H7 (cell line): ENCODE results near the gene NUBPL. TPM values are rescaled to one million over a fixed set of nuclear protein-coding genes. Genes with fewer than 3 reads are reported as not detected.
"Not testable (repeated sequence)": the region's sequence is repeated elsewhere in the genome, so short reads cannot be mapped to it uniquely, and the experiment has no call there.

Source experiments
- DNase-seq: peaks from one replicate; pipeline ENCODE4 v3.0.0; 2012
- H3K27me3 ChIP-seq: 2 replicates; pipeline ENCODE4 v1.6.0; 2011; ENCODE audit warnings: mild to moderate bottlenecking, low read length; ENCODE audit not compliant: control insufficient read depth, insufficient read depth
- H3K36me3 ChIP-seq: replicated peaks from 2 replicates; pipeline ENCODE4 v1.5.1; 2011; ENCODE audit warnings: low read length; ENCODE audit not compliant: control insufficient read depth, insufficient read depth
- H3K4me3 ChIP-seq: 2 replicates; pipeline ENCODE4 v1.5.1; 2011; ENCODE audit warnings: low read depth, mild to moderate bottlenecking, control low read depth, low read length, moderate library complexity; ENCODE audit not compliant: insufficient read depth
- total RNA-seq: library from RNA; depleted of rRNA; stranded (reverse); fragments of >200 nt; shearing (Covaris generic); gene quantifications from 2 replicates; pipeline ENCODE4 v1.2.3, GENCODE V29; 2014; rRNA removed

NUBPL gene
- total RNA-seq, 1 experiment from 2014 or later: 8.7 TPM

GRCh38 chr14:31889297-31889696, 328.1 kb downstream of the NUBPL start:
- no peak for DNase-seq
- no peak overlapping the region for H3K4me3 ChIP-seq
- no peaks in the 10 kb centered on the region for H3K36me3 ChIP-seq

DNA sequence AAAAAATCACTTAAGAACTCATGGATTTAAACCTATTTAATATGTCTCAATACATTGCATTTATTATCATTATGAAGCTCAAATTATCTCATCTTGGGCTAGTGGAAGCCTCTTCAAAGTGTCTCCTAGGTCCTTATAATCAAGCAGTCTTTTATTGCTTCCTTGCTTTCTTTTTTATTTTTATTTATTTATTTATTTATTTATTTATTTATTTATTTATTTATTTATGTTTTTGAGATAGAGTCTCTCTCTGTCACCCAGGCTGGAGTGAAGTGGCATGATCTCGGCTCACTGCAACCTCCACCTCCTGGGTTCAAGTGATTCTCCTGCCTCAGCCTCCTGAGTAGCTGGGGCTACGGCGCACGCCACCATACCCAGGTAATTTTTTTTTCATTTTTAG, 329.0 kb downstream of the NUBPL start:
- not testable (repeated sequence) for H3K4me3 ChIP-seq, H3K36me3 ChIP-seq, H3K27me3 ChIP-seq, DNase-seq

More at GRCh38 chr14:31889297-31889696, 328.1 kb downstream of the NUBPL start:
- H3K27me3 ChIP-seq: no peaks in the 10 kb centered on the region

DNA sequence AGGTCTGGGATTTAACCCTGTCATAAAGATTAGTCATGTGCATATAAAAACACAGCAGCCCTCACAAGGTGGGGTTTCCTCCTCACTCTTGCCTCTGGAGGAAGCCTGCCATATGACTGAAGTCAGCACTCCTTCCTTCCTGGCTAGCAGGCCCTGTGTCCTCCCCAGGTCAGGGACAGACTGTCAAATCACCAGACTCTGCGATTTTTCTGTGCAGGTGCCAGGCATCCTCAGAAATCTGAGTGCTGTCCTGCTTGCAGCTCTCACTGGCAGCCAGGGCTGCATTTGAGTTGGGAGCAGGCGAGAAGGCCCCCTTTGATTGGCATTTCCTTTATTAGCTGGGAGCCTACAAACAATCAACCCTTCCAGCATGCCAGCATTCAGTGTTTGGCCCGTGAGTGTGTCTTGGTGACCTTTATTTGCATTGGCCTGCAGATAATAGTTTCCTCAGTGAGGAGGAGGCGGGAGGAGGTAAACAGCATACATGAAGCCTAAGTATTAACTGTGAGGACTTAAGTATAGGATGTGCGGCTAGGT, 332.1 kb downstream of the NUBPL start:
- no peaks in the 10 kb centered on the region for H3K27me3 ChIP-seq
- H3K4me3 ChIP-seq: no peak overlapping the region
- H3K36me3 ChIP-seq: no peaks in the 10 kb centered on the region
- DNase-seq: no peak

- no peak for DNase-seq
- H3K4me3 ChIP-seq: no peak overlapping the region
- no peaks in the 10 kb centered on the region for H3K27me3 ChIP-seq
- no peaks in the 10 kb centered on the region for H3K36me3 ChIP-seq
These were observed 333.1 kb downstream of the NUBPL start for GRCh38 chr14:31894351-31894750.

DNA sequence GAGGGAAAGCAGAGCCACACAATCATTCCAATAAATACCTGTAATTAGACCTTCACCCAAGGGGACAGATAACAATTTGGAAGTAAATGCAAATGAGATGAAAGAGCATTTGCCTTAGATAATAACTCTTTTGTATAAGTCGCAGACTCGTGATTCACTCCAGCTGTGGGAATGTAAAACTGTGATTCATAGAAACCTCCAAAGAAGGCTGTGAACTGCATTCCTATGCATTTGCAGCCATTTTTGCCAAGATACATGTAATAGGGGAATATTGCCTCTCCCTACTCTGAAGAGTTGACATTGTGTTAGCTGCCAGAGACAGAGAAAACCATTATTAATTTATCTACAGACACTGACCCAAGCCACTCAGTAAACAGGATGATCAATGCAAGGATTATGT, 334.0 kb downstream of the NUBPL start:
- H3K4me3 ChIP-seq: no peak overlapping the region
- no peak for DNase-seq
- no peaks in the 10 kb centered on the region for H3K36me3 ChIP-seq
- no peaks in the 10 kb centered on the region for H3K27me3 ChIP-seq

DNA sequence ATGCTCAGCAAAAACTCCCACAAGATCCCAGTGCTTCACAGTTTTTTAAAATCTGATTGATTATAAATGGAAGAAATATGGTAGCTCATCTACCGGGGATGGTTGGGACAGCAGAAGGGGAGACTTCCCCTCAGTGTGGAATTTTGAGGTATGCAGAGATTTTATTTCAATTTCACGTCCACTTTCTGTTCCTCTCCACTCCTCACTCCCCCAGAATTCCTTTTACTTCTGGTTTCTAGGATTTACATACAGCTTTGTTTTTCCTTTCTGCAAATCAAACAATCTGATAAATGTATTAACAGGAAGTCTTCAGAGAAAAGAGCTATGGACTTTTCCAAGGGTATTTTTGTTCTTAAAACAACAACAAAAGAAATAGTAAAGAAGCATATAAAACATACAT, 334.4 kb downstream of the NUBPL start:
- no peak for DNase-seq
- H3K27me3 ChIP-seq: no peaks in the 10 kb centered on the region
- no peaks in the 10 kb centered on the region for H3K36me3 ChIP-seq
- H3K4me3 ChIP-seq: no peak overlapping the region

DNA sequence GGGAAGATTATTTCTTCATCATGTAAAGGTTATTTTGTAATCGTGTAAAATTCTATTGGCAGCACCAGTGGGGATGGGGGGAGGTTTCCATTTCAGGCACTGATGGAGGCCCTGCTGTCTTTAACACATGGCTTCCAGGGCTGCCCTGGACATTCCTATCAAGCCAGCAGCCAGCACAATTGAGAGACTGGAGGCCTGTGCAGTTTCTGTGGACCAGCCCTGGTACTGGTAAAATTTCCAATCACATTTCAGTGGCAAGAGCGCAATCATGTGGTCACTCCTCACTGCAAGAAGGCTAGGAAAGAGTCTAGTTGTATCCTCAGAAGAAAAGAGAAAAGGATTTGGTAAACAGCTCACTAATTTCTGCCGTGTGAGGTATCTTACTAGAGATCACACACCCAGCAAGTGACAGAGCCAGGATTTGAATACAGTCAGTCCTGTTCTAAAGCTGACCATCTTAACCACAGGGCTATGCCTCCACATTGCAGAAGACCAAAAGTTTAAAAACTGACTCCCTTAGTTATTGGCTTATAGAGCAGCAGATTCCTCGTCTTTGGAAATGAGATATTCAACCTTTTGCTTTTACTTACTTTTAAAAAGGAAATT, 336.5 kb downstream of the NUBPL start:
- Histone ChIP-seq H3K36me3 (no peaks in the 10 kb centered on the region), H3K4me3 (no peak overlapping the region), H3K27me3 (no peaks in the 10 kb centered on the region)
- no peak for DNase-seq

DNA sequence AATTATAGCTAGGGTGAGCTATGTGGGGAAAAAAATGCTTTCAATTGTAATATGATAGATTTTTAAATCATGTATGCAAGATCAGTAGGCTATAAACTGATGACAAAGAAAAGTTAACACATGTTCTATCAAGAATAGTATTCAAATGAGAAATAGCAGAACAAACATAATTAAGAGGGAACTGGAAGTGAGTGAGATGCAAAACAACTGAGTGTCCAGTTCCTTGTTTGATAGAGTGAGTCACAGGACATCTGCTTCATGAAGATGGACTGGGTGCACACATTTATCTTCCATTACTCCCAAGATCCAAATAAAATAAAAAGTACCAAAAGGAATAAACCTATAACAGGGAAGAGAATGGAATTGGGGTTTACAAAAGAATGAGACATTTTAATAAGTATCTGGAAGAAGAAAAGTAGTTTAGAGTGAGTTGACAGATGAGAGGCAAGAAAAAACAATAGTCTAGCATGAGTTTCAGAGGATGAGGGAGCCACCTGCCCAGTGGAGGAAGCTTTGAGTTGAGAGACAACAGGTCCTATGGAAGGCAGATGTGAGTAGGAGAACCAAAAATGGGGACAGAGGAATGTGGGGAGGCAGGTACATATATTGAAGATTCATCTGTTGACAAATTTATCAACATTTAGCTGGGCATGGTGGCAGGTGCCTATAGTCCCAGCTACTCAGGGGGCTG, 337.8 kb downstream of the NUBPL start:
- Histone ChIP-seq H3K4me3 (no peak overlapping the region), H3K27me3 (no peaks in the 10 kb centered on the region), H3K36me3 (no peaks in the 10 kb centered on the region)
- DNase-seq: no peak

DNA sequence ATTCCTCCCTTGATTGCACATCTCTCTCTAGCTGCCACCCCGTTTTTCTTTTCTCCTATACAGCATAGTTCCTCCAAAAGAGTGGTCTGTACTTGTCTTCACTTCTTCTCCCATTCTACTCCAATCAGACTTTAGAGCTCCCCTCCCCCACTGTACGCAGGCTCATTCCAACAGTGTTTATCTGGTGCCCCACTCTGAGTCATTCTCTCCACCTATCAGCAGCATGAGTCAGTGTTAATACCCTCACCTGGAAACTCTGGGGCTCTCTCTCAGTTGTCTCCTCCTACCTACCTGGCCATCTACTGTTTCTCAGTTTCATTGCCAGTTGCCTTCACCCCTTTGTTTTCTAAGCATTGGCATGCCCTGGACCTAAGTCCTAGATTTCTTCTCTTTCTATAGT, 340.8 kb downstream of the NUBPL start:
- Histone ChIP-seq H3K36me3 (no peaks in the 10 kb centered on the region), H3K27me3 (no peaks in the 10 kb centered on the region), H3K4me3 (no peak overlapping the region)
- no peak for DNase-seq

DNA sequence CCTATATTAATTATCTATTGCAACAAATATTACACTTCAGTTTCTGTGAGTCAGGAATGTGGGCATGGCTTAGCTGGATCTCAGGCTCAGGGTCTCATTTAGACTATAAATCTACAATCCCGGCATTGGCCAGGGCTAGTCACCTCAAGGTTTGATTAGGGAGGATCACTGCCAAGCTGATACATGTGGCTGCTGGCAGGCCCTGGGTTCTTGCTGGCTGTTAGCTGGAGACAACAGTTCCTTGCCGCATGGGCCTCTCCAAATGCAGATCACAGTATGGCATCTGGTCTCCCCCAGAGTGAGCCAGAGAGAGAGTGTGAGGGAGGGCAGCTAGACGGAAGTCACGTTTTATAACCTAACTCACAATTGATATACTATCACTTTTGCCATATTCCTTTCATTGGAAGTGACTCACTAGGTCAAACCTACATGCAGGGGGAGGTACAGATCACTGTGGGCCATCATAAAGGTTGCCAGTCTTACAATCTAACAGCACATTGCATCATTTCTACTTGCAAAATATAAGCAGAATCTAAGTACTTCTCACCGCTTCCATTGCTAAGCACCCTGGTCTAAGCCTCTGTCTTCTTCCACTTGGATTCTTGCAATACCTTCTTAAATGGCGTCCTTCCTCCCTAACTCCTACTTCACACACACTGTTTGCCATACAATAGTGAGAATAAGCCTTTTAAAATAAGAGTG, 341.9 kb downstream of the NUBPL start:
- DNase-seq: no peak
- H3K27me3 ChIP-seq: no peaks in the 10 kb centered on the region
- no peaks in the 10 kb centered on the region for H3K36me3 ChIP-seq
- H3K4me3 ChIP-seq: no peak overlapping the region

DNA sequence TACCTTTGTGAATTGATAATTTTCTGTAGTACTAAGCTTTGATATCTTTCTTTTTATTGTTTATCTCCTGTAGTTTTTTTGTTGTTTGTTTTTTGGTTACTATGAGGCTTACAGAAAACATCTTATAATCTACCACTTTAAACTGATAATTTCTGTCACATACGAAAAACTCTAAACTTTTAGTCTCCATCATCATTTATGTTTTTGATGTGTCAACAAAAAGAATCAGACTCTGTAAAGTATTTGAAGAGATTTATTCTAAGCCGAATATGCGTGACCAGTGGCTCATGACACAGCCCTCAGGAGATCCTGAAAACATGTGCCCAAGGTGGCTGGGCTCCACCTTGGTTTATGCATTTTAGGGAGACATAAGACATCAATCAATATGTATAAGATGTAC, 348.8 kb downstream of the NUBPL start:
- DNase-seq: no peak
- Histone ChIP-seq H3K27me3 (no peaks in the 10 kb centered on the region), H3K4me3 (no peak overlapping the region), H3K36me3 (no peaks in the 10 kb centered on the region)

Other genes starting within 250 kb of the NUBPL start
- gene HEATR5A, start 140.9 kb upstream of the NUBPL start, total RNA-seq: 18.2 and 19.3 TPM in 2 replicates
- 26.8 and 28.1 TPM in 2 replicates for gene DTD2, start 103.9 kb upstream of the NUBPL start, total RNA-seq
- not detected in 2 replicates for gene GPR33, start 73.4 kb upstream of the NUBPL start, total RNA-seq